Stimulated activated CD8-positive, alpha-beta memory T cell treated with anti-CD3 and anti-CD28 coated beads, Interleukin-15, amount 100 ng/mL, for 4 hours (primary cell): ENCODE measurements around the gene PHYKPL.

Experiments
- DNase-seq, 2 donors: peaks; one replicate each; pipeline ENCODE4 v3.0.0-alpha.2; 2020; ENCODE audit warnings: low read depth in 2 of 2

Gene PHYKPL

DNA sequence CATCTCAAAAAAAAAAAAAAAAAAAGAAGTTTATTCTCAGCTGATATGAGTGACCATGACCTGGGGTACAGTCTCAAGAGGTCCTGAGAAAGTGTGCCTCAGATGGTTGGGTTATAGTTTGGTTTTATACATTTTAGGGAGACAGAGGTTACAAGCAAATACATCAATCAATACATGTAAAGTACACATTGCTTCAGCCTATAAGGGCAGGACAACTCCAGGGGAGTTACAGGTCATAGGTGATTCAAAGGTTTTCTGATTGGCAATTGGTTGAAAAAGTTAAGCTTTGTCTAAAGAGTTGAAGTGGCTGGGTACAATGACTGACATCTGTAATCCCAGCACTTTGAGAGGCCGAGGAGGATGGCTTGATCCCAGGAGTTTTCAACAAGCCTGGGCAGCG is 43.2 kb downstream of the PHYKPL start:
- DNase-seq = no peak

DNA sequence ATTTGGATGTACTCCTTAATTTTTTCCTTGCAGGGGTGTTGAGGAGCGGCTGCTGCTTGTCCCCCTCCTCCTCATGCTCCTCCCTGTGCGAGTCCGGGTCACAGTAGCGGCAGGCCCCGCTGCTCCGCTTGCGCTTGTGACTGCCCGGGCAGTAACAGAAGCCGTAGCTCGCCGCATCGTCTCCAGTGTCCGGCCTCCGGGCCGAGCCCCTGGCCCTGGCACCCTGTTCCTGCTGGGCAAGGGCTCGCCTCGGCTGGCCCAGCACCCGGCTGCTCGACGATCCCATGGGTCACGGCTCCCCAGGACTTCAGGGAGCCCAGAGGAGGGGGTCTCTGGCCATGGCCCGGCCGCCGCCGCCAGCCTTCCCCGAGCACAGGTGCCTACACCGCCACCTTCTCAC is 45.6 kb downstream of the PHYKPL start, which contains the start of gene GMCL2:
TSS of gene GMCL2 (minus strand) at position 358 of the 400 bp plus-strand sequence. CDS start at position 286, 72 bp downstream.
- no peak for DNase-seq

DNA sequence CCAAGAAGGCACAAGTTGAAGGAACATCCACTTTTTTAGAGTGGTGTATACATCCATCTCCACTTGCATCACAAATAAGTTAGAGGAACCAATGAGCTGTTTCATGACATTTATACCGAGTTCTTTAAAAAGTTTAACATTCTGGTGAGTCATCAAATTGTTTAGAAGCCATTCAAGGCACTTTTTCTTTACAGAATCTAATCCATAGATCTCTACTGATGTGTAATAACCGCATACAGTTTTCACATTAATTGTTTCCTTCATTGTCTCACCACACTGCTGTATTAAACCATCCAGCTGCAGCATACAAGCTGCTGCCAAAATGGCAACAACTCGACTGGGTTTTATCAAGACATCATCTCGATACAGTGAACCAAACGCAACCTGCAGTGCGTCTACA is 46.2 kb downstream of the PHYKPL start:
- DNase-seq = no peak

DNA sequence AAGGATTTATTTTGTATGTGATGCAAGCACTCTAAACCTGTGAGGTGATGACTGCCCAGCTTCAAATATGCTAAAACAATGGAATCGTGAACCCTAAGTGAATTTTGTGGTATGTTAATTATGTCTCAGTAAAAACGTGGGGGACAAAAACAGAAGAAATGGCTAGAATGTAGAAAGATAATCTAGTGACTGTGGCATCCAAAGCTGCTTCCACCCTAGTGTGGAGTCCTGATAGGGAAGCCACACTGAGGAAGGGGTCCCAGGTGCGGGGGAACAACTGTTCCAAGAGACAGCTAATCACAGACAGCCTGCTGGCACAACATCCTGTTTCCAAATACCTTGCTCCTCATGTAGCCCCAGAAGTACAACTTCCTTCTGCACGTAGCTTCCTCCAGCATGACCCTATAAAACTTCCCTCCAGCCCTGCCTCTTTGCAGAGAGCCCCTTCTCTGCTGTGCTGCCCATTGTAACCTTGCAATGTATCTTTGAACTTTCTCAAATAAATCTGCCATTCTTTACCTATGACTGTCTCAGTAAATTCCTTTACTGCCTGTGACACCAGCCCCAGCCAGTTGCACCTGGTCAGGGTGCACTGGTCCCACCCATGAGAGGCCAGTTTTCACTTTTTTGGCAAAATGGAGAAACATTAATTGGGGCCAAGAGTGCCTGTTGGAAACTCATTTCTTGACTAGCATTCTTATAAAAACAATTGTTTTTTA is 50.3 kb downstream of the PHYKPL start:
- no peak for DNase-seq

DNA sequence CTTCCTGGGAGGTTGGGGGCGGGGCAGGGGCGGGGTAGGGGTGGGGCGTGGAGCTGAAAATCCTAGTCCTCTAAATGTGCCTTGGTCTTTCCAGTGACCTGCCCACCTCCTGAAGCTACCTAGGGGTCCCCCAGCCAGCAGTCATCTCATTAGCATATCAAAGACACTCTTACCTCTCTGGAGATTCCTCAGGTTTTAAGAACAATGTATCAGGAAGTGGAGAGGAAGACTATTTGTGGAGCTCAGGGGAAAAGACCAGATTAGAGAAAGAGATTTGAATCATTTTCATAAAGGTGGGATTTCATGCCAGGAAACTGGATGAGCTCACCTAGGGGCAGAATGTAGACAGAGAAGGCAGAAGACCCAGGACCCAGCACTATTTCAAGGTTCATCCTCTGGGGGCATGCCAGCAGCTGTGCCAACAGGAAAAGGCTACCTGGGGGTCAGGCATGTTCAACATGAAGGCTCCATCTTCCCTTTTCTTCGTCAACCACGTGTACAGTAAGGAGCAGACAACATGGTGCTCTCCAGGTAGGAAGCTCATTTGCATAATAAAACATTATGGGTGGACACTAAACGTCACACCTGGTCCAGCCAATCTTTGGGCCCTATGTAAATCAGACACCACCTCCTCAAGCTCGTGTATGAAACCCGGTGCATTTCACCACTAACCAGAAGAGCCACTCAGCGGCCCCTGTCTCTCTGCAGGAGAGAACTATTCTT is 52.3 kb downstream of the PHYKPL start:
- no peak for DNase-seq

DNA sequence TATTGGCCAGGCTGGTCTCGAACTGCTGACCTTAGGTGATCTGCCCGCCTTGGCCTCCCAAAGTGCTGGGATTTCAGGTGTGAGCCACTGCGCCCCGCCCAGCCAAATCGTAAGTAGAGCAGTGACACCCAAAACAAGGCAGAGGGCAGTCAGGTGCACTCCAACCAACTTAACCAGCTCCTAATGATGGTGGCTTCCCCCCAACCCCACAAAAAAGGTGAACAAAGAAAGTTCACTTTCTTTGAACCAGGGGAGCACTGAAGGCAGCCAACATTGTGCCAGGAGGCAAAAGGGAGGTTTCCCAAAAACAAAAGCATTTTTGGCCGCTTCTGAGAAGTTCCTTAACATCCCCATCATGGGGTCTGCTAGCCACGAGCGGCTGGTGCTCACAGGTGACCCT is 55.0 kb downstream of the PHYKPL start:
- DNase-seq = no peak

DNA sequence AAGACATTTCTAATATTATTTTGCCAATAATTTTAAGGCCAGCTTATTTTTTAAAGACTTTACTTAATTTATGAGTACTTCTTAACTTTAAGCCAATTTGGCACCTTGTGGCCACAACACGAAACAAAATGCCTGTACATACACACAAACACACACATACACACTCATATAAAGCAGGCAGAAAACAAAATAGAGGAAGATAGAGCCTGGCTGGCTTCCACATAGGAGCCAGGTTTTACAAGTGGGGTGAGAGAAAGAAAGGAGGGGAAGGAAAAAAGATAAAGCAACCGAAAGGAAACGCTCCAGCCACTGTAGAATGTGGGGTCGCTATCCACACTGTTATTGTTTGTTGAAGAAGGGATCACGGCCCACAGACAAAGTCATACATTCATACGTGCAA is 55.8 kb downstream of the PHYKPL start:
- no peak for DNase-seq

DNA sequence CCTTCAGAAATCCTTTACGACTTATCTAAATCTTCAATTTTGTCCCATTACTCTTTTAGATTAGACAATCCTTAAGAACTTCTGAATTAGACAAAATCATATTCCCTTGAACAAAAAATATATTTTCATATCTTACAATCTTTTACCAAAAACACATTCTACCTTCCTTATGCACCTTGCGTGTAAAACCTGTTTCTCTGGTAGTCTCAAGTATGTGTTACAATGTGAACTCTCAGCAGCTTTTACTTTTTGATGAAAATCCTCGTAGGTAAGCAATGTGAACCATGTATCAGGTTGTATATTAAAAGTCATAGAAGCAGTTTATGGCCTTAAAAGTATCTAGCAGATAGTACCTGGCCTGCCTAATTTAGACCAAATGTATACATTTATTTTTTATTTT is 58.1 kb downstream of the PHYKPL start:
- no peak for DNase-seq

DNA sequence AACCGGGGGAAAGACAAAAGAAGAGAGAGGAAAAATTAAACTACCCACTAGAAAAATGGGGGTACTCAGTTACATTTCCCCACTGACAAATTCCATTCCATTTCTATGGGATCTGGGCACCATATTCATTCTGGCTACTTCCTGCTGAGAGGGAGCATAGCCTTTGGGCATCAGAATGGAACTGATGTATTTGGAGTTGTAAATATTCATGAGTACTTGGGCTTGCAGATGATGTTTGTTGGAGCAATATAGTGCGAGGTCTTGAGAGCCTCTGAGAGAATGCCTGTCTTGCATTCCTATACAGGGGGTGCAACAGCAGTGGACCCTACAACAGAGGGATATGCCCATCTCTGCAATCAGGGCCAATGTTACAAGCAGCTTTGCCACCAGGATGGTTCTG is 62.1 kb downstream of the PHYKPL start:
- no peak for DNase-seq

DNA sequence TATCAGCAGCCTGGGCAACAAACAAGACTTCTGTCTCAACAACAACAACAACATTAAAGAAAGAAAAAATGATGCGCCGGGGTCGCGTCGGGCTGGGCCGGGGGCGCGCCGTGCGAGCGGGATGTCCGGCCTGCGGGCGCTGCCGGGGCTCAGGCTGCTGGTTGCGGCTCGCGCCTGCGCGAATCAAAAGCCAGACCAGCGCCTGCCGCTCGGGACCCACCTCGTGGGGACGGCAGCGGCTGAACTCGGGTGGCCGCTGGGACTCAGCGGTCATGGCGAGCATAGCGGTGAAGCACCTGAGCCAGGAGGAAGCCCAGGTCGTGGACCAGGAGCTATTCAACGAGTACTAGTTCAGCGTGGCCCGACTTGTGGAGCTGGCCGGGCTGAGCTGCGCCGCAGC is 67.0 kb downstream of the PHYKPL start:
- no peak for DNase-seq

DNA sequence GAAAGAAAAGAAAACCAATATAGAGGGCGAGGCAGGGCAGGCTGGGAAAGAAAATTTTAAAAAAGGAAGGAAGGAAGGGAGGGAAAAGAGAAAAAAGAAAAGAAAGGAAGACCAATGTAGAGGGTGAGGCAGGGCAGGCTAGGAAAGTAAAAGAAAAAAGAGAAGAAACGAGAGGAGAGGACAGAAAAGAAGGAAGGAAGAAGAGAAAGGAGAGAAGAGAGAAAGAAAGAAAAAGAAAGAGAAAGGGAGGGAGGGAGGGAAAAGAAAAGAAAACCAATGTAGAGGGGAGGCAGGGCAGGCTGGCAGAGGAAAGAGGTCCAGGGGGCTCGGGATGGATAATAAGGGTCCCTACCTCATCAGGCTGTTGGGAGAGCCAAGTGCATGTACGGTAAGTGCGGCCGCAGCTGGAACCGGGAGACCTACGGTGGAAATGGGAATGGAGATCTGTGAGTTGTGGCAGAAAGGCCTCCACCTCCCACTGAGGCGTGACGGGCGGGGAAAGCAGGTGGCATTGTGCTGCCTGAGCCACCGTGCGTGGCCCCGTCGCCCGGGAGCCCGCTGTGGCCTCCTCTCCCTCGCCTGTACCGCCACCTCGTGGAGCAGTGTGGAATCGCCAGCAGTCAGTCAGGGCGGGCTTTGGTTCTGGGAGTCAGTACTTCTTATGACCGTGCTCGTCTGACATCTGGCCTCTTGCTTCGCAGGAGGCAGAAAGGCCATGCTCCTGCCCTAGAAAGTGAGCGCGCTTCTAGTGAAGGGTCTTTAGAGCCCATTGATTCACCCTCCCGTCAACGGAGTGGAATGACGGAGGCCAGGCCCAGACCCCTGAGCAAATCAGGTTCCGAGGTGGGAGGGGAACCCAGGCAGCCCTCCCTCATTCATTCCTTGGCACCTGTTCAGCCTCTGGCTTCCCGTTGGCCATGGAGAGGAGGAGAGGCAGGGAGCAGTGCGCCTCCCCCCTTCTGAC is 68.5 kb downstream of the PHYKPL start:
- peak; percentile 79 to 80 for DNase-seq

DNA sequence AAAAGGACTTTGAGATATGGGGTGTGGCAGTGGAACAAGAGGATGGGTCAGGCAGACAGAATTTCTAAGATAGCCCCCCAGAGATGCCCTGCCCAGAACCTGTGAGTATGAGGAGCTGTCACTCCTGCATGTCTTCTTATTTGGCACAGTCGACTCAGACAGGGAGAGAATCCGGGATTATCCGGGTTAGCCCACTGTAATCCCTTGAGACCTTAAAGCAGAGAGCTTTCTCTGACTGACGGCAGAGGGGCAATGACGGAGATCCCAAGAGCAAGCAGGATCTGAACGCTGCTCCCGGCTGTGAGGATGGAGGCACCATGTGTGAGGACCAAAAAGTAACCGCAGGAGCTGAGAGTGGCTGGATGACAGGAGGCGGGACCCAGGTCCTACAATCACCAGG is 70.1 kb downstream of the PHYKPL start:
- no peak for DNase-seq

DNA sequence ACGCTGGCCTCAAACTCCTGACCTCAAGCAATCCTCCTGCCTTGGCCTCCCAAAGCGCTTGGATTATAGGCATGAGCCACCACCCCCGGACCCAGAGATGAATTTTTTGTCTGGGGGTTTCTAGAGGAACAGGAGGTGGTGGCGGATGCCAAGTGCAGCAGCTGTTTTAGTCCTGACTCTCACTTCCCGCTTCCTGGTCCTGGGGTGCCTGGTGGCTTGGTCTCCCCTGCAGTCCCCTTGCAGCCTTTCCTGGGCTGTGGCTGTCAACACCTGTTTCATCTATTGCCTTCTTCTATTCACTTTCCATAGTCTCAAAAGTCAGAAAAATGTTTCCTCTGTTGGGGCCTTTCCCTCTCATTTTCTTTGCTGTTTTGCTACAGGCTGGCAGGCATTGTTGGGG is 72.4 kb downstream of the PHYKPL start:
- no peak for DNase-seq
